NCI-H1417 (cell line): ENCODE data around the gene SLC10A1.

ENCODE experiments used
- DNase-seq, 3 experiments: peaks; one replicate each; lab custom pipeline; 2025; lab: John Stamatoyannopoulos, UW

Gene SLC10A1

GRCh38 chr14:69808919-69809808 is 12.1 kb upstream of the SLC10A1 start:
- DNase-seq = no peak

- no peak for DNase-seq
Observed at GRCh38 chr14:69807192-69807591, 10.2 kb upstream of the SLC10A1 start.

- no peak for DNase-seq
Observed at GRCh38 chr14:69804902-69805301, 7.9 kb upstream of the SLC10A1 start.

- DNase-seq = no peak
Observed at GRCh38 chr14:69803753-69804152, 6.7 kb upstream of the SLC10A1 start.

- no peak for DNase-seq
Observed at GRCh38 chr14:69798339-69798735, 1.3 kb upstream of the SLC10A1 start.

- no peak for DNase-seq
Observed at GRCh38 chr14:69797573-69798338, 715 bp upstream of the SLC10A1 start.

- DNase-seq = no peak
Observed at GRCh38 chr14:69795691-69796090, 1.4 kb downstream of the SLC10A1 start.

- no peak for DNase-seq
Observed at GRCh38 chr14:69794791-69795190, 2.2 kb downstream of the SLC10A1 start.

GRCh38 chr14:69792887-69793421 is 4.1 kb downstream of the SLC10A1 start:
- DNase-seq = no peak

GRCh38 chr14:69789118-69789640 is 7.9 kb downstream of the SLC10A1 start:
- DNase-seq = no peak

- DNase-seq = no peak
Observed at GRCh38 chr14:69786603-69787002, 10.4 kb downstream of the SLC10A1 start.

GRCh38 chr14:69784942-69785341 is 12.1 kb downstream of the SLC10A1 start:
- DNase-seq = no peak

- DNase-seq = no peak
Observed at GRCh38 chr14:69780952-69781351, 16.1 kb downstream of the SLC10A1 start.

GRCh38 chr14:69780092-69780491 is 16.9 kb downstream of the SLC10A1 start:
- DNase-seq = no peak

GRCh38 chr14:69779088-69779487 is 18.0 kb downstream of the SLC10A1 start:
- no peak for DNase-seq

GRCh38 chr14:69776875-69777453 is 20.1 kb downstream of the SLC10A1 start:
- DNase-seq = no peak

- no peak for DNase-seq
Observed at GRCh38 chr14:69775012-69775411, 22.0 kb downstream of the SLC10A1 start.

GRCh38 chr14:69773571-69774276 is 23.3 kb downstream of the SLC10A1 start:
- DNase-seq = no peak

- DNase-seq = no peak
Observed at GRCh38 chr14:69772082-69773017, 24.7 kb downstream of the SLC10A1 start.

GRCh38 chr14:69771136-69771535 is 25.9 kb downstream of the SLC10A1 start:
- DNase-seq = no peak
